ENCODE measurements around the gene PIP5KL1.
A peak's percentile ranks its signal among the peaks of the same experiment; 100 is the strongest.

The PIP5KL1 gene

DNA sequence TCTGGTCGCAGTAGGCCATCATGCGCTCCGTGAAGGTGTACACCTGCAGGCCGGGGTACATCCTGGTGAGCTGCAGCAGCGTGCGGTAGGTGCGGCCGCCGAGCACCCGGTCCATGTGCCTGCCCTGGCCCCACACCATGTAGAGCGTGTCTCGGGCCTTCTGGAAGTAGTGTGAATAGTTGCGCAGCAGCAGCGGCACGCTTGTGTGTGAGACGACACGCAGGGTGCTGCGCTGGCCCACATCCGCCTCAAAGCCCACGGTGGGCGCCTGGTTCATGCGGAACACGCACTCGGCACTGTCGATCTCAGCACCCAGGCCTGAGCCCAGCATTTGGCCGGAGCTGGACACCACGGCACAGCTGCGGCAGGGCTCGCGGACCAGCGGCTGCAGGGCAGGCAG lies 18.3 kb downstream of the PIP5KL1 start:
- no peak for DNase-seq

DNA sequence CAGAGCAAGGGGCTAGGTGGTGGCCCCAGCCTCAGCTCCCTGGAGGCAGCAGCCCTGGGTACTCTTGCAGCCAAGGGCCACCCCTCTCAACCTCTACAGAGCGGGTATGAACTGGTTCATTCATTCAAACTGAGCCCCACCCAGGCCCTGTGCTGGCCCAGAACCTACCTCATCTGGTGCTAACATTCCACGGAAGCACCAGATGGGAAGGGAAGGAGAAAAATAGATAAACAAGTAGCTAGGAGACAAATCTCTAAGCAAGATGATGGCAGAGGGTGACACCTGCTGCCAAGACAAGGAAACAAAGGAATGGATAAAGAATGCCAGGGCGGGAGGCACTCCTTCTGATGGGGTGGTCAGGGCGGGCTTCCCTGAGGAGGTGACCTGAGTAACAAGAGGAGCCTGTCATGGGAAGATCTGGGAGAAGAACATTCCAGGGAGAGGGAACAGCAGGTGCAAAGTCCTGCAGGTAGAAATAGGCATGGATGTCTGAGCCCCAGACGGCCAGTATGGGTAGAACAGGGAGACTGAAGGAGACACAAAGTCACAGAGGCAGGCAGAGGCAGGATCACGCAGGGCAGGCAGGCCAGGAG lies 19.9 kb downstream of the PIP5KL1 start:
- DNase-seq = peak; percentile 42

DNA sequence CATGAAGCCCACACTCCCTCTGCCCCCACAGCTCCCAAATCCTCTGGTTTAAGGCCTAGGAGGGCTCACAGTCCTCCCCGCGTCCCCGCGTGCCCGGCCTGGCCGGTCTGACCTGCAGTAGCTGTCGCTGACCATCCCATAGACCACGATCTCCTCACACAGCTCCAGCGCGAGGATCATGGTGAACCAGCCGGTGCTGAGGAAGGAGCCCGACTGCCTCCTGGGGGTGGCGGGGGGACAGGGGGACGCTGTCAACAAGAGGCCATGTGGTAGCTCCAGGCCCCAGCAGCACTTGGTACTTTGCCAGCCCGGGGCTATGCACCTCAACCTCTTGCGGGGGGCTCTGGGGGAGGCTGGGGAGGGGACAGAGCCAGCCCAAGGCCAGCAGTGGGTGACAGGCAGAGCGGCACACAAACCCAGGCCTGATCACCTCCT lies 20.7 kb downstream of the PIP5KL1 start:
- DNase-seq = no peak

DNA sequence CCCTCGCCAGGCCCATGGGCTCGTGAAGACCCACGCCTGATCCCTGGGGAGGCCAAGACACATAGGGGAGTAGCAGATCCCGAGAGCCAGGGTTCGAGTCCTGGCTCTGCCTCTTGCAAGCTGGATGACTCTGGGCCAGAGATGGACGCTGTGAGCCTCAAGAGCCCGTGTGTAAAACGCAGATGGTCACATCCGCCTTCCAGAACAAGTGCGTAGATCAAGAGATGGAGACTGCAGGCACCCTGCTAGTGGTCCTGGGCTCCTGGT lies 22.0 kb downstream of the PIP5KL1 start:
- no peak for DNase-seq

DNA sequence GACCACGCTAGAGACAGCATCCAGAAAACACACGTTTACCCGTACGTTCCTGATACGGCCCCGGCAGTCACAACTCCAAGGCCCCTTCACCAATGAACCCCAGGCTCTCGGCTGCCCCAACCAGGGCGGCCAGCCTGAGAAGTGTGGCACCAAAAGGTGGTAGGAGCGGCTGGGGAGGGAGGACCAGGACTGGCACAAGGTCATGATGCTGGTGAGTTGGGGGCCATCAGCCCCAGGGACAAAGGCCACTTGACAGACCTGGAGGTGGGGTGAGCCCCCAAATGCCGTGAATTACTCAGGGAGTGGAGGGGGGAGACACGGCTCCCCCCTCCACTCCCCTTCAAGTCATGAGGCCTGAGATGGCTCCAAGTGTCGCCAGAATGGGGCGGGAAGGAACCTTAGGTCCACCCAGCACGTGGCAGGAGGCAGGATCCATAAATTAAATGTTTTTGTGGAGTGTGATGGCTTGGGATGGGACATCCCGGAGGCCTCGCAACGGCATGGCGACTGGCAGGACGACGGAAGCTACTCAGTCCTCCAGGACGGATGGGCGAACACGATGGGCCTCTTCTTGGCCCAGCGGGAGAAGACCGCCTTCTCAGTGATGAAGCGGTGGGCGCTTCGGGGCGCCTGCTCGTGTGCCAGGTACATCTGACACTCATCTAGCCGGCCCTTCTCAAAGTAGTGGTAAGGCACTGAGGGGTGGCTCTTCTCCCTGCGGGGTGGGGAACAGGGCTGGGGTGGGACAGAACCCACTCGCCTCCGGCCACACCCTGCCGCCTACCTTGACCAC lies 22.5 kb downstream of the PIP5KL1 start:
- DNase-seq = no peak

DNA sequence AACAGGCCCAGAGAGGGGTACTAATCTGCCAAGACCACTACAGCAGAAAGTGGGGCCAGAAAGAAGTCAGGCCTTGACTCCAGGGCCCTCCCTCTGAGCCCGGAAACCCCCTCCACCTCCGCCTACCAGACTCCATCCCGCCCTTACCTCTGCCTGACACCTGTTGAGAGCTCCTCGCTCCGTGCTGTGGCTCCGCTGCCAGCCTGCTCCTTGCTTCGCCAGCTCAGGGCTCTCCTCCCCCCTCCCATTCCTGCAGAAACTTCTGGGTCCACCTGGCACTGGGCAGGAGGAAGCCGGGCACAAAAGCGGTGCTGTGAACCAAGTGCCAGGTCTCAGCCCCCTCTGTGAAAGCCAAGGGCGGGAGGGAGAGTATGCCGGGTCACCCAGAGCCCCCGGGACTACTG lies 24.8 kb downstream of the PIP5KL1 start:
- peak; percentile 82 for DNase-seq

DNA sequence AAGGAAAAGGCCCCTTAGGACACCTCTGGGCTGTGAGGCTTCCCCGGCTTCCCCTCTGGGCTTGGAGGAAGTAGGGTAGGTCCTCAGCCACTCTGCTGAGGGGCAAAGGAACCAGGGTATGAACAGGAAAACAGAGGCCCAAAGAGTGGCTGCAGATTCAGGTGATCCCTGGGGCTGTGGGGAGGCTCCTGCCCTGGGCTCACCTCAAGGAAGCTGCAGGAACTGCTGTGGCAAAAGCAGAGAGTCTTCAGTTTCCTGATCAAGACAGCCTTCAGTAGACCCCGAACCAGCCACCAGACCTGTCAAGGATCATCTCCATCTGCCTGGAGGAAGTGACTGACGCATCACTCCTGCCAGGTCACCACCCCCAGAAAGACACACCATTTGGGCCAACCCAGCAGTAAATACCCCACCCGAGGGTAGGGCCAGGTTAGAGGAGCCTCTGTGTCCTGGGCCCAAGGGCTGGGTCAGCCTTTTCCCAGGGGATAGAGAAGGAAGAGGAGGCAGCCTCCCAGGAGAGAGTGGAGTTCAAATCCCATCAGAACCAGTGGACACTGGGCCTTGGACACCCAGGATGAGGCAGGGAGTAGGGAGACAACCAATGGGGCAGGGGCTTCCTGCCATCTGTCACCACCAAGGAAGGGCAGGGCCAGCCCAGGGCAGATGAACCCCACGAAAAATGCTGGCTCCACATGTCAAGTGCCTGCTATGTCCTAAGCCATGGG lies 25.4 kb downstream of the PIP5KL1 start:
- peak; percentile 81 for DNase-seq

DNA sequence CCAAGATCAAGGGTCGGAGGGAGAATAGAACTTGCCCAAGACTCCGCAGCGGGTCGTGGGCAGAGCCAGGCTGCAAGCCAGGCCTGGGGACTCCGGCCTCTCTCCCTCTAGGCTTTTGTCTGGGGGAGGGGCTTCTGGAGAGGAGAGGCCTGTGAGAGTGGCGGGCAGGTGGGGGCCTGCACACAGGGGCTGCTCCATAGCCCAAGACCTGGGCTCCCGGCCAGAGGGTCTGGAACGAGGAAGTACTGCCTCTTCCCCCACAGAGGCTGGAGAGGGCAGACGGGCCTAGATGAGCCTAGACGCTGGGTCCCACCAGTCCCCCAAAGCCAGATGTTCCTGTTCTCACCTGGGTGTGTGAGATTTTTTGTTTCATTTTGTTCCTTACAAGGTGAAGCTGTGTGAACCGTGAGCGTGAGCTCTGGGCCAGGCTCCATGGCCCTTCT lies 26.0 kb downstream of the PIP5KL1 start:
- DNase-seq = peak; percentile 25

DNA sequence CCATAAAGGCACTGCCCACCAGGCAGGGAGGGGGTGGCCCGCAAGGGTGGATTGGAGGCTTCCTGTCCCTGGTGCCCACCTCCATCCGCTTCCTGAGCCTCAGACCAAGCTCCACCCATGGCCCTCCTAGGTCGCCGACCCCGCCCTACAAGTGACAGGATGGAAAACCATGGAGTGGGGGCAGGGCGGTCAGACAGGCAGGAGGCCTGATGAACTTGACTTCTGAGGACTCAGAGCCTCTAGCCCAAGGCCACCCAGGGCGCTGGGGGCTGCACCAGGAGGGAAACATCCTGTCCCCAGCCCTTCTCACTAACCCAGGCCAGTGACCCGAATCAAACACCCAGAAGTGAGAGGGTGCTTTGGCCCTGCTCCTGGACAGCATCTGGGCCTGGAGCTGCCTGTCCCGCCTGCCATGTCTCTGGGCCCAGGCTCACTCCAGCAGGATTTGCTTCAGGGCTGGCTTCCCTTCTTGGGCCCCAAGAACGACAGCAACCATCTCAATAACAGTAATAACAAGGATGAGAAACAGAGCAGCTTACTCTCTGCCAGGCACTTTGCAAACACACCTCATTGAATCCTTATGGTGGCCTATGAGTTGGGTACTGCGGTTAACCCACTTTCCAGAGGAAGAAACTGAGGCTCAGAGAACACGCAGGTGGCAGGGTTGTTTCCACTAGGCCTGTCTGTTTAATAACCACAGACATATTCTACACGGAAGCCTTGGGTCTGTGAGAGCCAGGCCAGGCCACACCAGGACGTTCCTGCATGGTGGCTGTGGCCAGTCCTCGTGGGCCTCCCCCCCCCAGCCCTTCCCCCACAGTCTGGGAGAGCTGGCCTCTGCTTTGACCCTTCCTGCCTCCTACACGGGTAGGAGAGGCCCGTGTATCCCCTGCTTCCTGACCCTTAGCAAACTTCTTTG lies 26.8 kb downstream of the PIP5KL1 start:
- peak; percentile 83 for DNase-seq

DNA sequence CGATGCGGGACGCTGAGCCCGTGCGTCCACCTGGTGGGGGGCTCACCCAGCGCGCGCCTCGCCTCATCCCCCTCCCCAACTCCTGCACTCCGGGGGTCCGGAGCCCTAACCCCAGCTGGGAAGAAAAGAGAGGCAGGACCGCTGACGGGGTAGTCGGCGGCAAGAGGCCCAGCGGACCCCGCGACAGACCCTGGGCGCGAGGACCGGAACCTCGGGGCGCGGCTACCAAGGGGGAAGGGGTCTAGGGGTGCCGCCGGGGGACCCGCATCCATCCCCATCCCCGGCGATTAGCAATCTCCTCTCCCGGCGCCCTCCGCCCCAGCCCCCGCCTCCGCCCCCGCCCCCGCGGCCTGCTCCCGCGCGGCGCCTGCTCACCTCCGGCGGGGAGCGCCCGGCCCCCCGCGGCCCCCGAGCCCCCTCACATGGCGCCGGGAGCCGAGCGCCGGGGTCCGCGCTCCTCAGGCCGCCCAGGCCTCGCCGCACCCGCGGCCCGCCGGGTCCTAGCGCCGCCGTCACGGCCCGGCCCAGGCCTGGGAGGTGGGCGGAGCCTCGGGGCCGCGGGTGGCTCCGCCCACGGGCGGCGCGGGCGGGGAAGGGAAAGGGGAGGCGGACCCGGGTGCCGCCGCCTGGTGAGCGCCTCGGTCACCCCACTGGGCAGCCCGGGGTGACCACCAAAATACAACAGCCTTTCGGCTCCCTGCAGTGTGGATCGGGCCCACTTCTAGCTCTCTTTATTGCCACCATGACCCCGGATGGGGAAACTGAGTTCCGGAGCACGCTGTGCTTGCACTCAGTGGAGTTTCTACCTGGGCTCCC lies 31.2 kb downstream of the PIP5KL1 start, which contains the start of gene ST6GALNAC6:
Gene ST6GALNAC6 (minus strand): TSS at position 476 of the 816 bp plus-strand sequence. CDS start 1,622 bp downstream, outside the sequence.
- peak; percentile 79 for DNase-seq

DNA sequence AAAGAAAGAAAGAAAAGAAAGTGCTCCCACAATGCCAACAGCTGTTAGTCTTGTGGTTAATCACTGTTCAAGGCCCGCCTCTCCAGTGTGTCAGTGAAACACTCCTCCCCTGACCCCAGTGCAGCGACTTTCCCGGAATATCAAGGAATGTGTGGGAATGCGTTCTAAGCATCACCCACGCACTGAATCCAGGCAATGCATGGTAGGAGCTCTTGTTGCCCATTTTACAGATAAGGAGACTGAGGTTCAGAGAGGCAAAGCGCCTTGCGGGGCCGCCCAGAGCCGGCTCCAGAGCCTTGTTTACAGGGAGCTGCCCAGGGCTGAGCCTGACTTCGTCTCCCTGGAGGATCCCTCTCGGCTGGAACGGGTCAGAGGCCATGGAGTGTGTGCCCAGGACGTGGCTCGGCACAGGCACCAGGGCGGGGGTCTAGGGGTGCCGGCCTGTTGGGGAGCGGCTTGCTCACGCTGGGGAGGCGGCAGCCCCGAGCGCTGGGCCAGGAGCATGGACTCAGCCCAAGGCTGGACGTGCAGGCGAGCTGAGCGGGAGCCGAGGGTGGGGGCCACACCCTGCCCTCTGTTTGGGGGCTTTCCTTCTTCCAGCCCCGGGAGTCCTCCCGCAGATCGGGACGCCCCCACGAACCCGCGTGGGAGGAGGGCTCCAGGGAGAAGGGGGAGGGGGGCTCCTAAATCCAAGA lies 32.0 kb downstream of the PIP5KL1 start:
- DNase-seq = peak; percentile 24

DNA sequence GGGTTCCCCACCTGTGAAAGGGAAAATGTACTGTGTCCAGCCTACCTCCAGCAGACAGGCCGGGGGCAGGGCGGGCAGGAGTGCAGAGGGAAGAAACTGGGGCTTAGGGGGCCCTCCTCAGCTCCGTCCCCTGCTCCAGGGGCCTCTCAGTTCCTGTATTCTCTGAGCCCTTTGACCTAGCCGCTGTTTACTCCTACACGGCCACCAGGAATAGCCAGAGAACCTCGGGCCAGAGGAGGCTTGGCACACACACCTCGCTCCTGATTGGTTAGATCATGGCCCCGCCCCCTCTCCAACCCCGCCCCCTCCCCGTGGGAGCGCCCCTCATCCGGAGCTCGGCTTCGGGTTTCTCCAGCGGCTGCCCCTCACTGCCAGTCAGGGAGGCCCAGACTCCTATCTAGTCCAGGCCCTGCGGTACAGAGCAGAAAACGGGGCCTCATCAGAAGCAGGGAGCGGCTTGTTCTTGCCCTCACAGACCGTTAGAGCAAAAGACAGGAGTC lies 33.3 kb downstream of the PIP5KL1 start:
- DNase-seq = peak; percentile 58

DNA sequence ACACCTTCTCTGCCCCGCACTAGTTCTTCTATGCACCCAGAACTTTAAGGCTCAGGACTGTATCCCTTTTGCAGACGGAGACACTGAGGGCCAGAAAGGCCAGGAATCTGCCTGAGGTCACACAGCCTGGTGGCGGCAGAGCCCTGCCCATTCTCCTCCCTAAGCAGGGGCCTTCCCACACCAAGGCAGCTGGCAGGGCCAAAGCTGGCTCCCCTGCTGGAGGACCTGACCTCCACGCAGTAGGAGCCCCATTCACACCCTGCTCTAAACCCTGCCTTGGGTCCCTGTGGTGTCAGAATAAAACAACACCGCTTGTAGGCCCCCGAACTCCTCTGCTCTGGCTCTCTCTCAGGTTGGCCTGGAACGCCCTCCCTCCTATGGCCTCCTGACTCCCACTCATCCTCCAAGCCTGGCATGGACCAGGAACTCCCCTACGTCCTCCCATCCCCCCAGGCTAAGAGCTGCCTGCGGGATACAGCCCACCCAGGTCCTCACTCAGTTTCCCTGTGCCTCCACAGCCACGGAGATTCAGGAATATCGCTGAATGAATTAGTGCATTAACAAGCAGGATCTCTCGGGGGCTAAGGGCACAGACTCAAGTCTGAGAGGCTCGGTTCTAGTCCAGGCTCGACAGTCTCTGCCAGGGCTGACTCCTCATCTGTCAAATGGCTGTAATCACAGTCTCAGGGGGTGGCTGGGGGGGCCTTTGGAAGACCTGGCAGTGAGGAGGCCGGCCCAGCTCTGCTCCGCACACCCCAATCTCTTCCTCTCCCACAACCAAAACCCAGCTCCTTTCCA lies 34.0 kb downstream of the PIP5KL1 start:
- DNase-seq = no peak

DNA sequence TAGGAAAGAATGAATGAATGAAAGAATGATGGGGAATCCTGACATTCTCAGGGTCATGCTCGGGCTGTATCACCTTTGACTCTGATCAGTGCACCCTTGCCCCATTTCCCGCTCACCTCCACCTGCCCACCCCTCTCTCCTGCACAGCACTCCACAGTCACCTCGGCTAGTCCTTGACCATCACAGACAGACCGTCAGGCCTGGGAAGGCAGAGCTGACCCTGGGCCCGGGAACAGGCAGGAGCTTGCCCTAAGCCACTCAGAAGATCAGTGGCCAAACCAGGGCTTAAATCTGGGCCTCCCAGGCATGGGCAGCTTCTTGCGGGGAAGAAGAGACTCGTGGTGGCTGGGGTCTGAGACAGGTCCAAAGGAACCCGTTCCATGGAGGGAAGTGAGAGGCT lies 34.8 kb downstream of the PIP5KL1 start:
- no peak for DNase-seq

DNA sequence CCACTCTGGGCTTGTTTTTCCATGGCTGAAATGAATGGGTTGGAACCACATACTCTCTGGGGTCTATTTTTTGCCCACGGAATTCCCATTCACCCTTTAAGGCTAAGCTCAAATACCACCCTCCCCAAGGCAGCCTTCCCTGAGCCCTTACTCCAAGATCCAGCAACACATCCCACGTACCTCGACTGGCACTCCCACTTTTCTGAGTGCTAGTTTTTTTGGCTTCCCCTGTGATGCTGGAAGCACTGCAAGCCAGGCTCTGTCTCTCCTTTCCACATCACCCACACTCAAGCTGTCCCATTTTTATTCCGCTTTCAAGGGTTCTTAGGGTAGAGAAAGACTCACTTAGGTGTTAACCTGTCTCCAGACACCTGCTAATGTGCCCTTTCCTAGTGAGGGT lies 37.2 kb downstream of the PIP5KL1 start:
- no peak for DNase-seq

DNA sequence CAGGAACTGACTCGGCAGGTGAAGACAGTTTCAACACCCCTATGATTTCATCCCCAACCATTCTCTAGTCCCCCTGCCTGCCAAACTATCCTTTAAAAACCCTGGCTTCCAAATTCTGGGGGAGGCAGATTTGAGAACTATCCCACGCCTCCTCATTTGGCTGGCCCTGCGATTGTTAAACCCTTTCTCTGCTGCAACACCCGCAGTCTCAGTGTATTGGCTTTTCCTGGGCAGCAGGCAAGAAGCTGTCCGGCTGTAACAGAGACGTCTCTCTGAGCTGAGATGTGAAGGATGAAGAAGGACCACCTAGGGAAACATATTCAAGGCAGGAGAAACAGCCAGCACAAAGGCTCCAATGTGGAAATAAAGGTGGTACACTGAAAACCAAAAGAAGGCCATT lies 37.7 kb downstream of the PIP5KL1 start:
- DNase-seq = no peak

DNA sequence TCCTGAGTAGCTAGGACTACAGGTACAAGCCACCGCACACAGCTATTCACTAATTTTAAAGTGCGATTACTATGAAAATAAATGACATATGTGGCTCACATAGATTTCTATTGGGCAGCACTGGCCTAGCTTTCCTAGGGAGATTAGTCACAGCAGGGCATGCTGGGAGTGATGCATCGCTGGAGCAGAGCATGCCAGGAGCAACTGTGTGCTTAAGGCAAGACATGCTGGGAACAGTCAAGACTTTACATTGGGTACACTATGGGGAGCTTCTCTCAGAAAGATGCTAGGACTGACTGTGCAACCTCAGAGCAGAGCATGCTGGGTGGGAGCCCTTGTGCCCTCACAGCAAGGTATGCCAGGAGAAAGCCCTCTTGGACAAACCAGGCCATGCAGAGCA lies 40.5 kb downstream of the PIP5KL1 start:
- DNase-seq = no peak

DNA sequence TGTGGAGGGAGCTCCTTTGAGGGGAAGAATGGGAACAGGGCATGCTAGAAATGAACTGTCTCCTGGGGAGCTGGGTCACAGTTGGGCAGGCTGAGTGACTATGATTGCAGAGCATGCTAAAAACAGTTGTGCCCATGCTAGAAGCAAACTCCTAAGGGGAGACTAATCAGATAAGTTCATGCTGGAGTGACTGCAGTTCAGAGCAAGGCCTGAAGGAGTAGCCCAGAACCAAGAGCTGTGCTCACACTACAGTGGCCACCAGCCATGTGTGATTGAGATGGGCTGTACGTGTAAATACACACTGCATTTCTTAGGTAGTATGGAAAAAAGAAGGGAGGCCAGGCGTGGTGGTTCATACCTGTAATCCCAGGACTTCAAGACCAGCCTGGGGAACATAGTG lies 42.8 kb downstream of the PIP5KL1 start:
- DNase-seq = no peak

DNA sequence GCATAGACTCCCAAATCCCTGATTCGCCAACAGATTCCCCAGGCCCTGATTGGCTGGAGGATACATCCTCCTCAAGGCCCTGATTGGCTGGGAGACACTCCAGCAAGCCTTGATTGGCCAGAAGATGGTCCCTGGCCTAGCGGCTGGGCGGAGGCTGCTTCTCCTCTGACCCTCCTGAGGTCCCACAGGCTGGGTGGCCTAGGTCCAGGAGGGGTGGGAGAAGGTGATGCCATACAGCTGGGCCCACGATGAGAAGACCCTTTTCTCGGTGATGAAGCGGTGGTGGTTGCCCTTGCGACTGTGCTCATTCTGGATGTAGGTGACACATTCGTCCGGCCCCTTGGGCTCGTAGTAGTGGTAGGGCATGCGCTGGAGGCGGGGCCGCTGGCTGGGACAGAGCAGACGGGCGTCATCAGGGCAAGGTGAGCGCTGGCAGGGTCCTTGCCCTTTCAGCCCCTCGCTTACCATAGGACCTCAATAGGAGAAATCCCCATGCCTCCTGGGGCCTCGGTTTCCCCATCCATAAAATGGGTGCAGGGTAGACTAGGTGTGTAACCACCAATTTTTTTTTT lies 44.1 kb downstream of the PIP5KL1 start:
- no peak for DNase-seq
